T-helper 22 cell (primary cell): ENCODE data around the gene POLR3E.
"Not testable (repeated sequence)": the region's sequence is repeated elsewhere in the genome, so short reads cannot be mapped to it uniquely, and the experiment has no call there.

Experiments
- DNase-seq: peaks from one replicate; pipeline ENCODE4 v3.0.0-alpha.2; 2020; ENCODE audit warnings: low read depth

Gene POLR3E

DNA sequence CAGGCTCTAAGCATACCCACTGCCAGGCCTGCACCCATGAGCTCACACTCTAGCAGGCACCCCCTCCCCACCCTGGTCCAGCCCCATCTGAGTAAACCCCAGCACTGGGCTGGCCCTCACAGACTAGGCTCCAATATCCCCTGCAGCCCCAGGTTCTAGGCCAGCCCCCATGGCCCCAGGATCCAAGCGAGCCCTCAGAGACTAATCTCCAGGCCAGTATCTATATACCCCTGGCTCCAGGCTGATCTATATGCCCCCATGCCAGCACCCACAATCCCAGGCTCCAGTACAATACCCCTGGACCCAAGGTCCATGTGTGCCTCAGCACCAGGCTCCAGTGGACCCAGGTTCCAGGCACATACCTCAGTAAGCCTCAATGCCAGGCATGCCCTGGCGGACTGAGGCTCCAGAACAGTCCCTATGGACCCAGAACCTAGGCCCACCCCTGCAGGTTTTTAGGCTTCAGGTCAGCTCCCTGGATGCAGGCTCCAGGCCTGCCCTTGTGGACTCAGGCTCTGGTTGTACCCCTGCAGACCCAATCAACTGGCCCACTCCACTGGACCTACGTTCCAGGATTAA, 38.5 kb downstream of the POLR3E start:
- DNase-seq, result no peak

DNA sequence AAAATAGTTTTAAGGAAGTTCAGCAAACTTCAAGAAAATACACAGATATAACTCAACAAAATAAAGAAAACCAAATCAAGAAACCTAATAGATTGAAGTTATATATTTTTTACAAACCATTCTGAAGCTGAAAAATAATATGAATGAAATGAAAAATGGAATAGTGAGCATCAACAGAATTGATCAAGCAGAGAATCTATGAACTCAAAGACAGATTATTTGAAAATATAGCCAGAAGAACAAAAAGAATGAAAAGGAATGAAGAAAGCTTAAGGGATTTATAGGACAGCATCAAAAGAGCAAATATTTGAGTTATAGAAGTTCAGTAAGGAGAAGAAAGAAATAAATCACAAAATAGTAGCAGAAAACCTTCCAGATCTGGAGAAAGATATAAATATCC, 39.4 kb downstream of the POLR3E start:
- DNase-seq, result no peak

DNA sequence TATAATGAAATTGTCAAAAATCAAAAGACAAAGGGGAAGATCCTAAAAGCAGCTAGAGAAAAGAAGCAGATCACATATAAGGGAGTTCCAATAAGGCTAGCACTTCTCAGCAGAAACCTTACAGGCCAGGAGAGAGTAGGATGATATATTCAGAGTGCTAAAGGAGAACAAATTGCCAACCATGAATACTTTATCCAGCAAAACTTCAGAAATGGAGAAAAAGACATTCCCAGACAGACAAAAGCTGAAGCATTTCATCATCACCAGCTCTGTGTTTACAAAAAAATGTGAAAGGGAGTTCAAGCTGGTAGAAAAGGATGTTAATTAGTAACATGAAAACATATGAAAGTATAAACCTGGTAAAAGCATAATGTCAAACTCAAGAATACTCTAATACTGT, 39.8 kb downstream of the POLR3E start:
- no peak for DNase-seq

DNA sequence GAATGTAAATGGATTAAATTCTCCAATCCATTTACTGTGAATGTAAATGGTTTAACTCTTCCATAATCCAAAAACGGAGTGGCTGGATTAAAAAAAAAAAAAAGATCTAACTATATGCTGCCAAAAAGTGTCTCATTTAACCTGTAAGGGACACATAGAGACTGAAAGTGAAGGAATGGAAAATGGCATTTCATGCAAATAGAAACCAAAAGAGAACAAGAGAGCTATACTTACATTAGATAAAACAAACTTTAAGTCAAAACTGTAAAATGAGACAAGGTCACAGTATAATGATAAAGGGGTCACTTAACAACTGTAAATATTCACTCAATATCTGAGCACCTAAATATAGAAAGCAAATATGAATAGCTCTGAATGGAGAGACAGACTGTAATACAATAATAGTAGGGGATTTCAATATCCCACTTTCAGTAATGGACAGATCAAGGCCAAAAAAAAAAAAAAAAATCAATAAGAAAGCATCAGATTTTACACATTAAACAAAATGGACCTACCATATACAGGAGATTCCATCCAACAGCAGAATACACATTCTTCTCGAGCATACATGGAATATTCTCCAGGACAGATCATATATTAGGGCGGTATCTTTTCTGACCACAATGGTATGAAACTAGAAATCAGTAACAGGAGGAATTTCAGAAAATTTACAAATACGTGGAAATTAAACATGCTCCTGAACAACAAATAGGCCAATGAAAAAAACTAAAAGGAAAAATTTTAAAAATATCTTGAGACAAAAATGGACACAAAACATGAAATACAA, 40.8 kb downstream of the POLR3E start:
- DNase-seq, result no peak

DNA sequence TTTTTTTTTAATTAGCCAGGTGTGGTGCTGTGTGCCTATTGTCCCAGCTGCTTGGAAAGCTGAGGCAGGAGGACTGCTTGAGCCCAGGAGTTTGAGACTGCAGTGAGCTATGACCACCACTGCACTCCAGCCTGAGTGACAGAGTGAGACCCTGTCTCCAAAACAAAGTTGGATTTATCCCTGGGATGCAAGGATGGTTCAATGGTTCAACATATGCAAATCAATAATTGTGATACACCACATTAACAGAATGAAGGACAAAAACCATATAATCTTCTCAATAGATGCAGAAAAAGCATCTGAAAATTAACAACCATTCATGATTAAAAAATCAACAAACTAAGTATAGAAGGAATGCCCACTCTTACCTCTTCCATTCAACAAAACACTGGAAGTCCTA, 43.7 kb downstream of the POLR3E start:
- no peak for DNase-seq

DNA sequence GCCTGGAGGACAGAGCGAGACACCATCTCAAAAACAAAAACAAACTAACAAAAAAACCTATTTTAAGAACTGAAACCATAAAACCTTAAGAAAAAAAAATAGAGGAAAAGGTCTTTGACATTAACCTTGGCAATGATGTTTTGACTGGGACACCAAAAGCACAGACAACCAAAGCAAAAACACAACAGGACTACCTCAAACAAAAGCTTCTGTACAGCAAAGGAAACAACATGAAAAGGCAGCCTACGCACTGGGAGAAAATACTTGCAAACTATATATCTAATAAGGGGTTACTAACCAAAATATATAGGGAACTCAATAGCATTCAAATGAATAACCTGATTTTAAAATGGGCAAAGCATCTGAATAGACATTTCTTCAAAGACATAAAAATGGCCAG, 44.9 kb downstream of the POLR3E start:
- DNase-seq, result no peak

DNA sequence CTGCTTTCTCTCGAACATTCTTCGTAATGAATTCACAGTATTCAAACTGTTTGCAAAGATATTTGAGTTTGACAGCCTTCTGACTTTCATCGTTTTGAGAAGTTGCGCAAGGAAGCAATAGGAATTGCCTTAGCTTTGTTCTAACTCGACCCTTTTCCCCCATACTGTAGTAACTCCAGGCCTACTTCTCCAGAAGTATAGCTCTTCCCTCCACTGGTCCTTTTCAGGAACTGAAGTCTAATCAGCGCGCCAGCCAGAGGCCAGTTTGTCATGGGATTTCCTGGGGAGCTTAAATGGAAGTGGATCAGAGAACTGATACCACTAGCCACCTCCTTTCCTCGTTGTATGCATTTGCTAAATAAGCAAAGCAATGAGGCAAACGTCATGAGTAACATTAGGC, 49.3 kb downstream of the POLR3E start:
- DNase-seq, result no peak

DNA sequence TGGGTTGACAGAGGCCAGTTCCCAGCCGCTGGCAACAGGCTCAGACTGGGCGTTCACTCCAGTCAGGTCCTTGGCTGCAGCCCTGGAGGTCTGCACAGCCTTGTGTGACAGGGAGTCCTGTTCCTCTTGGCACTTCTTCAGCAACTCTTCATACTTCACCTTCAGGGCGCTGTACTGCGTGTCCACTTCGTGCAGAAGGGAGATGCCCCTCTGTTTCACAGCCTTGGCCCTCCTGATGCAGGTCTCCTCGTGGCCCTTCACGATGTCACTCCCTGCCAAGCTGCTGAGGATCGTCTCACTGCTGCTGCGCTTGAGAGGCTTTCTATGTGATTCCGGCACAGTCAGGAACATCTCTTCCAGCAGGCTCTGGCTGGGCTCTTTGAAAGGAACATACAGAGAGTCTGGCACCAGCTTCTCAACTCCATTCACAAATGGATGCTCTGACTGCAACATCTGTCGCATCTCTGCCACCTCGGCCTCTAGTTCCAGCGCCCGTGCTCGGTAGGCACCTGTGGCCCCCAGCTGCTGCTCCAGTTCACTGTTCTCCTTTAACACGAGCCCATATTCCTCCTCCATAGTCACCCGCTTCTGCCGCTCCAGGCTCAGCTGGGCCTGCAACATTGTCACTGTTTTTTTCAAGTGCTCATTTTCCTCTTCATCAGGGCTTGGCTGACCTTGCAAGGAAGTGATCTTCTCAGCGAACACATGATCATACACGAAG, 50.1 kb downstream of the POLR3E start:
- no peak for DNase-seq

DNA sequence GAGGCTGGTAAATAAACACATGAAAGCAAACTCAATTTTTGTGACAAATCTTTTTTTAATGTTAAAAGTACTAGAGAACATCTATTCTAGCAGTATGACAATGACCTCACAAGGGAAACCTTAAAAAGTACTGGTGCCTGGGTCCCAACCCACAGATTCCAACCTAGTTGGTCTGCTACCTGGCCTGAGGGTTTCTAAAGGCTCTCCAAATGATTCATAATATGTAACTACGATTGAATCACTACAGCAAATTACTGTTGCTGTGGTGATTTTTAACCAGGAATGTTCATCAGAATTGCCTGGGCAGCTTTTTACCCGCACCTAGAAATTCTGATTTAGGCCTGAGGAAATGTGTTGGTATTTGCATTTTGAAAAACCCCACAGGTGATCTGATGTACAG, 51.1 kb downstream of the POLR3E start:
- no peak for DNase-seq

DNA sequence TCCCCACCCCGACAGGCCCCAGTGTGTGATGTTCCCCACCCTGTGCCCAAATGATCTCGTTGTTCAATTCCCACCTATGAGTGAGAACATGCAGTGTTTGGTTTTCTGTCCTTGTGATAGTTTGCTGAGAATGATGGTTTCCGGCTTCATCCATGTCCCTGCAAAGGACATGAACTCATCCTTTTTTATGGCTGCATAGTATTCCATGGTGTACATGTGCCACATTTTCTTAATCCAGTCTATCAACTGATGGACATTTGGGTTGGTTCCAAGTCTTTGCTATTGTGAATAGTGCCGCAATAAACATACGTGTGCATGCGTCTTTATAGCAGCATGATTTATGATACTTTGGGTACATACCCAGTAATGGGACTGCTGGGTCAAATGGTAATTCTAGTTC, 53.8 kb downstream of the POLR3E start:
- not testable (repeated sequence) for DNase-seq

DNA sequence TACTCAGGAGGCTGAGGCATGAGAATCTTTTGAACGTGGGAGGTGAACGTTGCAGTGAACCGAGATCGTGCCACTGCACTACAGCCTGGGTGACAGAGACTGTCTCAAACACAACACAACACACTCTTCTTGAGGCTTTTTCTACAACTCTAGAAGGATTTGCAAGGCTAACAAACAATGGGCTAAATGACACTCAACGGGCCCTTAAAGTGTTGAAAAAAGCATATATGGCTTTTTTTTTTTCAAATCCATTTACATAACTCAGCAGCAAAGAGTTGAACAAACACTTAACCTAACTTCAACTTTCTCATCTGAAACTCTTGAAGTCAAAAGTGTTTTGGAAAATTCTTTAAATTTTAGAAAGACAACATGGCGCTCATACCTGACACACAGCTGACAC, 54.9 kb downstream of the POLR3E start:
- DNase-seq, result no peak

DNA sequence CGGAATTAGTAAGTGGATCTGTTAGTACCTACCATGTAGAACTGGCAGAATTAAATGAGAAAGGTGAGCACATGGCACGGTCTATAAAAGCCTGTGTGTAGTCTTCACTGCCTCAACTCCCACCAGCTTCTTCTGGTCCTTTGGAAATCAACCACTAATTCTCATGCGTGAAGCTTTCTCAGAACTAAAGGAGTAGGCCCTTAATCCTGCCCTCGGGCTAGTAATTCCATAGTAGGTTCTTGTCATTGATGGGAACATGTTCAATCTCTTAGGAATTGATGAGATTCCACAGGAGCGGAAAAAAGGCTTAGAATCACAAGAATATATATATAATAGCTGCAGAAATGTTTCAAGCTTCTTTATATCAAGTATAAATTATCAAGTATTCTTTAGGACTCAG, 55.5 kb downstream of the POLR3E start:
- DNase-seq, result no peak

DNA sequence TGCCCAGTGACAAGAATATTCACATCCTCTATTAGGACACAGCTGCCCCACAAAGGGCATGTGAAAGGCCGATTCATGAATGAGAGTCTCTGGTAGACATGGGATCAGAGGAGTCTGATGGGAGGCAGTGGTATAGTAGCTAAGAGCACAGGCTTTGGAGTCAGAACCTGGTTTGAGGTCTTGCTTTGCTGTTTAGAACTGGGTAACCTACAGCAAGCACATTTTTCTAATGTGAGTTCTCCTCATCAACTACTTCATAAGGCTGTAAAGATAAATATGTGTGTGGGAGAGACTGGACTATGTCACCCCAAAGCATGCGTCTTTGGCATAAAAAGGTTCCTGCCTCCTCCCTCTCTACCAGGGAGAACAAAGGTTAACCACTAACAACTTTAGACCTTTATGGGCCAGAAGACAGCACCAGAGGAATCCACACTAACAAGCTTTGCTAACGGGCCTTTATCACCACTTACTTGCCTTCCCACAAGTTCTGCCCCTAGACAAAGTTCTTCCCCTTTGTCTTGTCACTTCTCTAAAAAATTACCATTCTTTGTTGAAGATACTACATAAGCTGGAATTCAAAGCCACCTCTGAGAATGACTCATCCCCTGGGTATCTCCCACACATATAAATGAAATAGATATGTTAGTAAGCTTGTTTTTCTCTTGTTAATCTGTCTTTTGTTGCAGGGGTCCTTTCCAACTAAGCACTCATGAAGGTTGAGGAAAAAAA, 56.1 kb downstream of the POLR3E start:
- DNase-seq, result no peak

DNA sequence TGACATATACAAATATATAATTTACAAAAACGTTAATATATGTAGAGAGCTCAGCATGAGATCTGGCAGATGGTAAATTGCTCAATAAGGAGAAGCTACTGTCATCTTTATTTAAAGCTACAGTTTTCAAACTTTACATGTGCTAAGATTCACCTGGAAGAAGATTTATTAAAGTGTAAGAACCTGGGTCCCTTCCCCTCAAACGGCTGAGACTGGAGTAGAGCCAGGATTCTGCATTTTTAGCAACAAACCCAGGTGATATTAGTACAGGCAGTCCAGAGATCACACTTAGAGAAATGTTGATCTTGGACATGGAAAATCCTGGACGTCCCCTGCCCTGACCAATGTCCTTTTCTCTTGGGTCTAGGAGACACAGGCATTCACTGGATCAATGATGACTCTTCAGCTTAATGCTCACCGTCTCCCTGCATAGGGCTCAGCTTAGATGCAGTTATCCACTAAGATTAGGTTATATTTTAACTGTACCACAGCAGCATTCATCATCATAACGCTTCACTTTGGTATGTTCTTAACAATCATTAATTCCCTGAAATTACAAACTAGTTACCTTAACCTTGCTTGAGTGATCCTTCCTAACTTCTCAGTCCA, 56.8 kb downstream of the POLR3E start:
- no peak for DNase-seq

DNA sequence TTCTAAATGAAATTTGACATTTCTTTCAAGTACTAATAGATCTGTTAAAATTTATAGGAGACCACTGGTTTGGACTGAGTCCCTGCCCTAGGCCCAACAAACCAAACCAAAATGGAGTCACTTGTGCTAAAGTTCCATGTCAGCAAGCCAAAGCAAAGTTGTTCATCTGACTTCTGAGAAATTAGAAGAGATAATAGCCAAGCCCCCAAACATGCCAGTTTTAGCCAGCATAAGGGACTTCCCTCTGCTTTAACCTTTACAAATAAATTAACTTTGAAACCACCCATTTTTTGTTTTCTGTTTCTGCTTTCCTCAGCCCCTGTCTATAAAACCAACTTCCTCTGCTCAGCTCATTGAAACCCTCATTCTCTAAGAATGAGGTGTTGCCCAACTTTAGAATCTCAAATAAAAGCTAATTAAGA, 58.3 kb downstream of the POLR3E start:
- no peak for DNase-seq

DNA sequence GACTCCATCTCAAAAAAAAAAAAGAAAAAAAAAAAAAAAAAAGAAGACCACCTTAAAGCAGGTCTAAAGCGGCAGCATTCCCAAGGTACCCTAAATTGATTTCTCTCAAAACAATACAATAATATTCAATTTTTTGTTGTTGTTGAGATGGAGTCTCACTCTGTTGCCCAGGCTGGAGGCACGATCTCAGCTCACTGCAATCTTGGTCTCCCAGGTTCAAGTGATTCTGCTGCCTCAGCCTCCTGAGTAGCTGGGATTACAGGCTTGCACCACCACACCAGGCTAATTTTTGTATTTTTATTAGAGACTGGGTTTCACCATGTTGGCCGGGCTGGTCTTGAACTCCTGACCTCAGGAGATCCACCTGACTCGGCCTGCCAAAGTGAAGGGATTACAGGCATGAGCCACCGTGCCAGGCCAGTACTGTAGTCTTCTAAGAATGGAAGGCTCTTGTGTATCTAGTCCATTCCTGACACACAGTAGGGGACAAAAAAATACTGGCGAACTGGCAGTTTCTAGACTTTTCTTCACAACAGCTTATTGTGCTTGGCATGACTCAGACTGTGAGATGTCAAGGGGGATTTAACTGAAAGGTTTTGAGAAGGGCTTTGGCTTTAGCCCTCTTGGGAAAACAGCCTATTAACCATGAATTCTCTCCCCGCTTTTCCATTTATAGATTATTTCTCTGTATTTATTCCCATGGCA, 59.9 kb downstream of the POLR3E start:
- DNase-seq, result no peak

DNA sequence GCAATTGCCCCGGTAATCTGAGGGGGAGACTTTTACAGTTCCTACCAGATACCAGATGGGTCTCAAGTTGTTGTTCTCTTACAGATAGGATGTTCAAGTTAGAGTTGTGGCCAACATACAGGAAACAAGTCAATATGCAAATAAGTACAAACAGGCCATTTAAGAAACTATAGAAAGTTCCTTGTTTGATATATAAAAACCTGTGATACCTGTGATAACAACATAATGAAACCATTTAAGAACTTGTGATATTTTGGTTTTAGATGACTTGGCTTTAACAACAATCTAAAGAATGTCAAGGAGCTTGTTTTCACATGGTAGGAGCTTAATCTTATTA, 60.4 kb downstream of the POLR3E start:
- DNase-seq, result no peak

DNA sequence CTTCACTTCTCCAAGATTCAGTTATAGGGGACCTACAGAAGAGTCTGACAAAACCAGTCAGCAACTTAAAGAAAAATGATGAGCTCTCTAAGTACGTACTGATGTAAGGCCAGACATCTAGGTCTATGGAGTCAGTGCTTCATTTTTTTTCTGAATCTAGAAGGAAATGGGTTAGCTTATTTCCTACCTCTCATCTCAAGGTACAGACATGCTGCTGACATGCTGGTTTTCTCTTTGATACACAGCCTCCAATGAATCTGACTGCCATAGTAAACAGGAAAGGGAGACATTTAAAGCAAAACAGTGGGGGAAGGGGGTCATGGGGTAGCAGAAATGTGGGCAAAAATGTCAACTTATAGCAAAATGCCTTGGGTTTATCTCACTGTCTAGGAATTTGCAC, 60.8 kb downstream of the POLR3E start:
- DNase-seq, result no peak

DNA sequence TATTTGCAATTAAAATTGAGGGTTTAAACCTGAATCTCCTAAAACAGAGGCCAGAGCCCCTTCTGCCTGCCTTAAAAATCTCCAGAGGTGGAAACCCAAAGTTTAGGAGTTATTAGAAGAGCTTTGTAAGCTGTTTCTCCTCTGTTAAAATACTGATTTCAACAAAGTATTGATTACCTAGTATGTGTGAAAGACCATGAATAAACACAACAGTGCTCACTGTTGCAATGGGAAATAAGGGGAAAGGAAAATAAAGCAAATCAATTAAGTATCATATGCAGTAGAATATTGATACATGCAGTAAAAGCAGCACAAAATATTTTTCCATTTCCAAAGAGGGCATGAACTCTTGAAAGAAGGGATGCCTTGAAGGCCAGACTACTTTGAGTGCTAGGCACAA, 62.5 kb downstream of the POLR3E start:
- DNase-seq, result no peak

DNA sequence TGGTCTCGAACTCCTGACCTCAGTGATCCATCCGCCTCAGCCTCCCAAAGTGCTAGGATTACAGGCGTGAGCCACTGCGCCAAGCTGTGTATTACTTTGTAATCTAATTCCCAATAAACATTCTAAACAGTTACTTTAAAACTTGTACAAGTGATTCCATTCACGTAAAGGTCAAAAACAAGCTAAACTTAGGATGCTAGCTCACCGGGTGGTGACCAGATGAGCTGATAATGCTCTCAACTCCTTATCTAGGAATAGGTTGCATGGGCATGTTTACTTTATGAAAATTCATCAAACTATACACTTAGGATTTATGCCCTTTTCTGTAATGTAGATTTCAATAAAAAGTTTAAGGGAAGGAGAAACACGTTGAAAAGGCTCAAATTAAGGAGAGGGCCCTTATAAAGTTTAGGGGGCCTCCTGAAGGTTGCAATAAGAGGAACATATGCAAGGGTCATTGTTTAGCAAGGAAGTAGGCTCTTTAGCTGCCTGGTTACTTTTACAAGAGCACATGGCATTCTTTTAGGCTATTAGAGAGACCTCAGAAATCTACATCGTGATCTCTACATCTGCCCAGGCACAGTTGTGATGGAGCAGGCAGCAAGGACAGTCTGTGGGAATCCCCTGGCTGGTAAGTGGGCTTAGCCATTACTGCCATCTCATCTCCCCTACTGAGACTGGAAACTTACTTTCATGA, 63.9 kb downstream of the POLR3E start:
- no peak for DNase-seq

DNA sequence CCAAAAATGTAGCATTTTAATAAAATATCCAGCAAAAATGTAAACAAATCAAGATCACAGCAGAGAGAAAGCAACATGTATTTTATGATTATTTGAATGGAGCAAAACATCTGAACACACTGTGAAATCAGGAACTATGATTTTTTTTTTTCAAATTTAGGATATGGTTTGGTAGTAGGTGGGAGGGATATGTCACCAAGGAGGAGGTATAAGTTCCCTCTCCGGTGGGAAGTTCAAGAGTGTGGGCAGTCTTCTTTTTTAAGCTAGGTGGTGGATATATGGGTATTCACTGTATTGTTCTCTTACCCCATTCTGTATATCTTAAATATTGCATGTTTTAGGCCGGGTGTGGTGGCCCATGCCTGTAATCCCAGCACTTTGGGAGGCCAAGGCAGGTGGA, 67.0 kb downstream of the POLR3E start:
- DNase-seq, result no peak
